CD4-positive, alpha-beta T cell treated with Interleukin-17A for 4 hours (primary cell): ENCODE results near the gene PDE6G.
A peak's percentile ranks its signal among the peaks of the same experiment; 100 is the strongest.
"Not testable (repeated sequence)": the region's sequence is repeated elsewhere in the genome, so short reads cannot be mapped to it uniquely, and the experiment has no call there.

Source experiments
- DNase-seq: peaks from one replicate; pipeline ENCODE4 v3.0.0-alpha.2; 2020; ENCODE audit warnings: mixed read lengths

The PDE6G gene

GRCh38 chr17:81621494-81622130 lies 34.7 kb downstream of the PDE6G start:
- no peak for DNase-seq

- DNase-seq, result not testable (repeated sequence)
Measured at GRCh38 chr17:81618307-81618706, 38.0 kb downstream of the PDE6G start.

GRCh38 chr17:81616877-81617276 lies 39.5 kb downstream of the PDE6G start:
- no peak for DNase-seq

- DNase-seq, result no peak
Measured at GRCh38 chr17:81615401-81615930, 40.9 kb downstream of the PDE6G start.

GRCh38 chr17:81612172-81612970 lies 44.0 kb downstream of the PDE6G start:
- no peak for DNase-seq

- no peak for DNase-seq
Measured at GRCh38 chr17:81609541-81610311, 46.6 kb downstream of the PDE6G start.

GRCh38 chr17:81608605-81609004 lies 47.7 kb downstream of the PDE6G start:
- no peak for DNase-seq

GRCh38 chr17:81608082-81608481 lies 48.3 kb downstream of the PDE6G start:
- no peak for DNase-seq

- DNase-seq, result no peak
Measured at GRCh38 chr17:81607431-81607830, 48.9 kb downstream of the PDE6G start.

- no peak for DNase-seq
Measured at GRCh38 chr17:81603846-81604610, 52.3 kb downstream of the PDE6G start.

- DNase-seq, result peak; percentile 52
Measured at GRCh38 chr17:81601525-81602120, 54.7 kb downstream of the PDE6G start.
